ENCODE results near the gene SKAP2.

- TF ChIP-seq ZFP1 (CRISPR knock-in tag; IDR thresholded peaks at IDR 0.05) (no peak), ZSCAN29 (CRISPR knock-in tag; conservative IDR thresholded peaks at IDR 0.05) (no peak), MAFK (conservative IDR thresholded peaks at IDR 0.05 in 1 of 2, IDR thresholded peaks at IDR 0.05 in 1 of 2; ENCODE audit: low read length in 2 of 2) (no peak), ZNF337 (CRISPR knock-in tag; IDR thresholded peaks at IDR 0.05; ENCODE audit: borderline replicate concordance, low read depth) (no peak), ZBTB49 (CRISPR knock-in tag; IDR thresholded peaks at IDR 0.05; ENCODE audit: borderline replicate concordance) (no peak), KDM5A (IDR thresholded peaks at IDR 0.05; ENCODE audit: borderline replicate concordance, low read length) (no peak), PCBP1 (IDR thresholded peaks at IDR 0.05; ENCODE audit: borderline replicate concordance, low read depth, low read length) (no peak)
Observed at GRCh38 chr7:26759108-26759507, 105.3 kb downstream of the SKAP2 start.
